Neutrophil (primary cell): Measurements from ENCODE around the gene DCN.

Experiments used
- H3K27ac ChIP-seq: fragments of 200-600 bp; sonication (generic); 2 replicates; pipeline ENCODE4 v1.5.1; 2016; ENCODE audit warnings: mild to moderate bottlenecking, moderate library complexity
- H3K27me3 ChIP-seq: fragments of 200-600 bp; sonication (generic); 2 replicates; pipeline ENCODE4 v1.6.0; 2016; ENCODE audit warnings: mild to moderate bottlenecking
- H3K36me3 ChIP-seq: fragments of 200-600 bp; sonication (generic); 2 replicates; pipeline ENCODE4 v1.5.1; 2017
- H3K4me1 ChIP-seq, 2 experiments: fragments of 200-600 bp in 1 of 2; sonication (generic) in 1 of 2; 1 replicate in 1 of 2; 2 replicates in 1 of 2; pipeline versions ENCODE4 v1.5.1 to v1.6.1; 2013 to 2016; ENCODE audit warnings: low read depth in 1 of 2, low read length in 1 of 2, mild to moderate bottlenecking in 1 of 2, moderate library complexity in 1 of 2; ENCODE audit not compliant: control insufficient read depth in 1 of 2, insufficient read depth in 1 of 2
- H3K4me3 ChIP-seq, 2 experiments: fragments of 200-600 bp in 1 of 2; sonication (generic) in 1 of 2; 1 replicate in 1 of 2; 2 replicates in 1 of 2; pipeline ENCODE4 v1.5.1; 2013 to 2016; ENCODE audit warnings: low read depth in 1 of 2, low read length in 1 of 2, mild to moderate bottlenecking in 1 of 2, moderate library complexity in 1 of 2
- H3K9me3 ChIP-seq: fragments of 200-600 bp; sonication (generic); 2 replicates; pipeline ENCODE4 v1.5.1; 2016
- CTCF ChIP-seq: fragments of 200-600 bp; sonication (generic); IDR thresholded peaks from 2 replicates; pipeline ENCODE4 v1.5.1; 2016; ENCODE audit warnings: antibody characterized with exemption

Gene DCN

GRCh38 chr12:91182636-91183455, at the start of gene DCN:
Gene DCN (minus strand): TSS chr12:91182817. CDS start chr12:91178552, 4,265 bp downstream.
- Histone ChIP-seq H3K27me3 (no peaks in the 10 kb centered on the region), H3K4me3 (no peak within 1 kb of the TSS), H3K9me3 (no peaks in the 10 kb centered on the region), H3K27ac (no peak within 1 kb of the TSS), H3K4me1 (no peaks in the 10 kb centered on the region), H3K36me3 (no peaks in the 10 kb centered on the region)
- no peak for TF ChIP-seq CTCF

GRCh38 chr12:91230841-91231240, 48.2 kb upstream of the DCN start:
- TF ChIP-seq CTCF: no peak
- no peak overlapping the region for H3K4me3 ChIP-seq
- no peaks in the 10 kb centered on the region for H3K27me3 ChIP-seq
- no peaks in the 10 kb centered on the region for H3K36me3 ChIP-seq
- no peak overlapping the region for H3K27ac ChIP-seq
- no peaks in the 10 kb centered on the region for H3K9me3 ChIP-seq
- H3K4me1 ChIP-seq: no peaks in the 10 kb centered on the region

- no peaks in the 10 kb centered on the region for H3K36me3 ChIP-seq
Measured at GRCh38 chr12:91226951-91227350, 44.3 kb upstream of the DCN start.

GRCh38 chr12:91225316-91225715, 42.7 kb upstream of the DCN start:
- no peak overlapping the region for H3K4me3 ChIP-seq
- H3K36me3 ChIP-seq: no peaks in the 10 kb centered on the region
- H3K4me1 ChIP-seq: no peaks in the 10 kb centered on the region
- no peak for TF ChIP-seq CTCF
- no peak overlapping the region for H3K27ac ChIP-seq
- H3K9me3 ChIP-seq: no peaks in the 10 kb centered on the region
- H3K27me3 ChIP-seq: no peaks in the 10 kb centered on the region

More at GRCh38 chr12:91226951-91227350, 44.3 kb upstream of the DCN start:
- Histone ChIP-seq H3K27ac (no peak overlapping the region), H3K9me3 (no peaks in the 10 kb centered on the region), H3K27me3 (no peaks in the 10 kb centered on the region), H3K4me1 (no peaks in the 10 kb centered on the region), H3K4me3 (no peak overlapping the region)
- no peak for TF ChIP-seq CTCF

GRCh38 chr12:91224401-91224800, 41.8 kb upstream of the DCN start:
- H3K4me1 ChIP-seq: no peaks in the 10 kb centered on the region
- no peaks in the 10 kb centered on the region for H3K36me3 ChIP-seq
- no peaks in the 10 kb centered on the region for H3K9me3 ChIP-seq
- H3K27me3 ChIP-seq: no peaks in the 10 kb centered on the region
- no peak overlapping the region for H3K27ac ChIP-seq
- H3K4me3 ChIP-seq: no peak overlapping the region
- no peak for TF ChIP-seq CTCF
